Nucleus accumbens (tissue), 56 donors: ENCODE results near the gene SEC11C.
"Not testable (repeated sequence)": the region's sequence is repeated elsewhere in the genome, so short reads cannot be mapped to it uniquely, and the experiment has no call there.

Experiments
- DNase-seq, 56 donors: peaks; one replicate each; lab custom pipeline; 2025; lab: John Stamatoyannopoulos, UW

Gene SEC11C

GRCh38 chr18:59139615-59140301 is at the start of gene SEC11C:
SEC11C (plus strand) TSS chr18:59139884; CDS start chr18:59139949, 65 bp downstream.
- peak; percentile 71 to 99 (median 95) for DNase-seq

GRCh38 chr18:59090966-59091603 is 48.6 kb upstream of the SEC11C start:
- DNase-seq = no peak

- DNase-seq = no peak
Observed at GRCh38 chr18:59093668-59094067, 46.0 kb upstream of the SEC11C start.

GRCh38 chr18:59094569-59094968 is 45.1 kb upstream of the SEC11C start:
- no peak for DNase-seq

GRCh38 chr18:59096098-59096789 is 43.4 kb upstream of the SEC11C start:
- DNase-seq = no peak

GRCh38 chr18:59101830-59102414 is 37.8 kb upstream of the SEC11C start:
- DNase-seq = no peak

- no peak for DNase-seq
Observed at GRCh38 chr18:59109375-59109774, 30.3 kb upstream of the SEC11C start.

GRCh38 chr18:59114160-59114559 is 25.5 kb upstream of the SEC11C start:
- DNase-seq = no peak

- peak in 21 of 56 donors; percentile 1 to 53 (median 20) for DNase-seq
Observed at GRCh38 chr18:59123588-59124369, 15.9 kb upstream of the SEC11C start.

GRCh38 chr18:59124370-59124704 is 15.3 kb upstream of the SEC11C start:
- no peak for DNase-seq

GRCh38 chr18:59127047-59127446 is 12.6 kb upstream of the SEC11C start:
- DNase-seq = no peak

GRCh38 chr18:59129951-59130703 is 9.6 kb upstream of the SEC11C start:
- DNase-seq = no peak

GRCh38 chr18:59132810-59133465 is 6.7 kb upstream of the SEC11C start:
- DNase-seq = no peak

- peak in 48 of 56 donors; percentile 75 to 97 (median 91) for DNase-seq
Observed at GRCh38 chr18:59139291-59139614, 431 bp upstream of the SEC11C start.

- DNase-seq = peak in 26 of 56 donors; percentile 8 to 63 (median 46)
Observed at GRCh38 chr18:59140302-59140885, 710 bp downstream of the SEC11C start.

- DNase-seq = peak in 25 of 56 donors; percentile 2 to 46 (median 23)
Observed at GRCh38 chr18:59141294-59142068, 1.8 kb downstream of the SEC11C start.

- no peak for DNase-seq
Observed at GRCh38 chr18:59142274-59142673, 2.6 kb downstream of the SEC11C start.

GRCh38 chr18:59142800-59143416 is 3.2 kb downstream of the SEC11C start:
- not testable (repeated sequence) for DNase-seq
